Lower lobe of right lung (tissue), 2 donors: ENCODE data around the gene CCDC85C. TPM values are rescaled to one million over a fixed set of nuclear protein-coding genes. Genes with fewer than 3 reads are reported as not detected.

Source experiments
- ATAC-seq, 2 donors: fragments of 200-7000 bp; cut with Tn5 transposase; one replicate each; pipeline ENCODE4 v1.9.1; 2020 to 2022; ENCODE audit warnings: mild to moderate bottlenecking in 2 of 2, moderate library complexity in 2 of 2
- DNase-seq: peaks from one replicate; pipeline ENCODE4 v3.0.0-alpha.2; 2020
- H3K27ac ChIP-seq: fragments of 200-600 bp; one replicate; pipeline ENCODE4 v1.8.0; 2022
- H3K27me3 ChIP-seq: fragments of 200-600 bp; one replicate; pipeline ENCODE4 v1.8.0; 2022; ENCODE audit warnings: low read depth
- H3K36me3 ChIP-seq: fragments of 200-600 bp; one replicate; pipeline ENCODE4 v1.8.0; 2022; ENCODE audit warnings: mild to moderate bottlenecking
- H3K4me1 ChIP-seq: fragments of 200-600 bp; one replicate; pipeline ENCODE4 v1.8.0; 2022
- H3K4me3 ChIP-seq: fragments of 200-600 bp; one replicate; pipeline ENCODE4 v1.8.0; 2022; ENCODE audit warnings: mild to moderate bottlenecking
- H3K9me3 ChIP-seq: fragments of 200-600 bp; one replicate; pipeline ENCODE4 v1.8.0; 2022
- CTCF ChIP-seq: fragments of 200-600 bp; IDR thresholded peaks from one replicate; pipeline ENCODE4 v1.8.0; 2022; ENCODE audit warnings: antibody characterized with exemption, mild to moderate bottlenecking
- intact Hi-C: fragments of 100-400 bp; cut with DNase I; formaldehyde crosslinking; loops from one replicate; pipeline ENCODE4 v1.11.0; 2022
- total RNA-seq: library from RNA; stranded (reverse); fragmentation: NEBNext Ultra II Directional; extraction: Animal tissue kit (Norgen Biotek cat#: 25700); gene quantifications from one replicate; pipeline ENCODE4 v1.2.1, GENCODE V29; 2021
- donor health status: DM: no; HTN: yes; CAD: no; lungs with severe emphysema.

The CCDC85C gene
- total RNA-seq, 1 donor from 2014 or later, result 15.3 TPM

- H3K27ac ChIP-seq, result no peak overlapping the region
- no peak for DNase-seq
- no peak overlapping the region for H3K4me3 ChIP-seq
- ATAC-seq, result no peak
- H3K27me3 ChIP-seq, result no peaks in the 10 kb centered on the region
- intact Hi-C loops, result no loop called here
- TF ChIP-seq CTCF, result no peak
- H3K9me3 ChIP-seq, result no peaks in the 10 kb centered on the region
- no peaks in the 10 kb centered on the region for H3K36me3 ChIP-seq
- no peaks in the 10 kb centered on the region for H3K4me1 ChIP-seq
These were observed 72.5 kb downstream of the CCDC85C start for GRCh38 chr14:99531251-99532096.

- Histone ChIP-seq H3K9me3 (no peaks in the 10 kb centered on the region), H3K4me1 (peaks cover 2% of the 10 kb centered on the region), H3K27me3 (no peaks in the 10 kb centered on the region), H3K36me3 (no peaks in the 10 kb centered on the region), H3K27ac (no peak overlapping the region), H3K4me3 (no peak overlapping the region)
- ATAC-seq, result no peak
- intact Hi-C loops, result no loop called here
- TF ChIP-seq CTCF, result no peak
- DNase-seq, result no peak
These were observed 73.4 kb downstream of the CCDC85C start for GRCh38 chr14:99530407-99531155.

GRCh38 chr14:99529899-99530298, 74.1 kb downstream of the CCDC85C start:
- no peak overlapping the region for H3K27ac ChIP-seq
- intact Hi-C loops, result loop anchor here (10.0 kb wide), 1 partner anchor 95 kb away; no protein-coding TSS in a partner anchor
- TF ChIP-seq CTCF, result no peak

GRCh38 chr14:99527427-99528076, 76.5 kb downstream of the CCDC85C start:
- ATAC-seq (no peak), DNase-seq (no peak)
- no peak overlapping the region for H3K27ac ChIP-seq
- no peaks in the 10 kb centered on the region for H3K9me3 ChIP-seq
- H3K27me3 ChIP-seq, result no peaks in the 10 kb centered on the region
- intact Hi-C loops, result loop anchor here (10.0 kb wide), 1 partner anchor 97 kb away; no protein-coding TSS in a partner anchor
- no peak for TF ChIP-seq CTCF
- H3K36me3 ChIP-seq, result no peaks in the 10 kb centered on the region
- no peak overlapping the region for H3K4me3 ChIP-seq
- H3K4me1 ChIP-seq, result peaks cover 32% of the 10 kb centered on the region

More at GRCh38 chr14:99529899-99530298, 74.1 kb downstream of the CCDC85C start:
- Histone ChIP-seq H3K4me1 (peaks cover 9% of the 10 kb centered on the region), H3K9me3 (no peaks in the 10 kb centered on the region), H3K36me3 (no peaks in the 10 kb centered on the region), H3K4me3 (no peak overlapping the region), H3K27me3 (no peaks in the 10 kb centered on the region)
- ATAC-seq (no peak), DNase-seq (no peak)

- TF ChIP-seq CTCF, result no peak
- no peaks in the 10 kb centered on the region for H3K27me3 ChIP-seq
- intact Hi-C loops, result loop anchor here (10.0 kb wide), 1 partner anchor 98 kb away; no protein-coding TSS in a partner anchor
- no peak overlapping the region for H3K27ac ChIP-seq
- no peaks in the 10 kb centered on the region for H3K9me3 ChIP-seq
- ATAC-seq, result no peak
- no peaks in the 10 kb centered on the region for H3K36me3 ChIP-seq
- H3K4me3 ChIP-seq, result no peak overlapping the region
- H3K4me1 ChIP-seq, result peaks cover 34% of the 10 kb centered on the region
- no peak for DNase-seq
These were observed 77.0 kb downstream of the CCDC85C start for GRCh38 chr14:99527026-99527425.
